Activated CD8-positive, alpha-beta T cell treated with anti-CD3 and anti-CD28 coated beads for 36 hours (primary cell): ENCODE measurements around the gene GUCY1B1. TPM values are rescaled to one million over a fixed set of nuclear protein-coding genes. Genes with fewer than 3 reads are reported as not detected.
"Not testable (repeated sequence)": the region's sequence is repeated elsewhere in the genome, so short reads cannot be mapped to it uniquely, and the experiment has no call there.

ENCODE experiments used
- ATAC-seq: fragments of 200-7000 bp; cut with Tn5 transposase; one replicate; pipeline ENCODE4 v1.10.0; 2021; ENCODE audit warnings: mild to moderate bottlenecking, moderate library complexity
- CTCF ChIA-PET: fragments of 350-600 bp; sonication (Branson Sonifier 250); formaldehyde crosslinking; loops from one replicate; lab custom pipeline; 2021; ENCODE audit warnings: antibody characterized with exemption; lab: Charles Lee
- POLR2A ChIA-PET: fragments of 350-600 bp; sonication (Branson Sonifier 250); formaldehyde crosslinking; loops from one replicate; lab custom pipeline; 2021; ENCODE audit warnings: antibody characterized with exemption; lab: Charles Lee
- DNase-seq: peaks from one replicate; pipeline ENCODE4 v3.0.0-alpha.2; 2020
- H3K27ac Mint-ChIP-seq: one replicate; pipeline ENCODE4 v1.8.0; 2021; ENCODE audit warnings: mild to moderate bottlenecking, mixed read lengths
- H3K27me3 Mint-ChIP-seq: one replicate; pipeline ENCODE4 v1.8.0; 2021; ENCODE audit warnings: mixed read lengths
- H3K36me3 Mint-ChIP-seq: one replicate; pipeline ENCODE4 v1.8.0; 2021; ENCODE audit warnings: low read depth, mixed read lengths
- H3K4me1 Mint-ChIP-seq: one replicate; pipeline ENCODE4 v1.8.0; 2021; ENCODE audit warnings: low read depth, mixed read lengths
- H3K4me3 Mint-ChIP-seq: one replicate; pipeline ENCODE4 v1.8.0; 2021; ENCODE audit warnings: mild to moderate bottlenecking, moderate library complexity, mixed read lengths
- H3K9me3 Mint-ChIP-seq: one replicate; pipeline ENCODE4 v1.8.0; 2021; ENCODE audit warnings: mixed read lengths
- CTCF ChIP-seq: fragments of 200-600 bp; IDR thresholded peaks from one replicate; pipeline ENCODE4 v1.8.0; 2022; ENCODE audit warnings: antibody characterized with exemption, mild to moderate bottlenecking
- intact Hi-C: fragments of 100-400 bp; cut with micrococcal nuclease; formaldehyde crosslinking; loops from one replicate; pipeline ENCODE4 v1.10.0; 2022
- total RNA-seq, 2 experiments: library from RNA; stranded (reverse); gene quantifications; one replicate each; pipeline ENCODE4 v1.2.3, GENCODE V29; 2021

GUCY1B1 gene
- total RNA-seq, 2 experiments from 2014 or later = 0.16 to 0.27 TPM

GRCh38 chr4:155795991-155796390, 37.2 kb downstream of the GUCY1B1 start:
- Mint-ChIP-seq H3K4me1 (peaks cover 7% of the 10 kb centered on the region), H3K27me3 (peaks cover 3% of the 10 kb centered on the region), H3K27ac (no peak overlapping the region), H3K9me3 (no peaks in the 10 kb centered on the region), H3K4me3 (no peak overlapping the region), H3K36me3 (no peaks in the 10 kb centered on the region)
- intact Hi-C loops = no loop called here
- peak; percentile 34 for TF ChIP-seq CTCF
- DNase-seq (no peak), ATAC-seq (no peak)
- ChIA-PET CTCF (interaction anchor here (1.5 kb wide), 1 partner anchor 9 kb away, joined by 3 read pairs; no protein-coding TSS in a partner anchor), POLR2A (no interaction called here)

GRCh38 chr4:155797581-155797980, 38.8 kb downstream of the GUCY1B1 start:
- POLR2A ChIA-PET, H3K27ac Mint-ChIP-seq, H3K4me3 Mint-ChIP-seq, intact Hi-C loops, ATAC-seq, H3K27me3 Mint-ChIP-seq, H3K9me3 Mint-ChIP-seq, H3K4me1 Mint-ChIP-seq, H3K36me3 Mint-ChIP-seq, DNase-seq: not testable (repeated sequence)
- CTCF ChIA-PET = interaction anchor here (0.9 to 1.2 kb wide), 2 partner anchors 10 to 13 kb away, joined by 3 to 8 read pairs; no protein-coding TSS in a partner anchor

- H3K27ac Mint-ChIP-seq = no peak overlapping the region
- H3K27me3 Mint-ChIP-seq = peaks cover 3% of the 10 kb centered on the region
- H3K36me3 Mint-ChIP-seq = no peaks in the 10 kb centered on the region
- POLR2A ChIA-PET = no interaction called here
- TF ChIP-seq CTCF = no peak
- ATAC-seq (no peak), DNase-seq (no peak)
- CTCF ChIA-PET = interaction anchor here (0.9 to 1.4 kb wide), 2 partner anchors 9 to 11 kb away, joined by 3 to 4 read pairs; no protein-coding TSS in a partner anchor
- H3K4me1 Mint-ChIP-seq = peaks cover 7% of the 10 kb centered on the region
- intact Hi-C loops = no loop called here
- H3K9me3 Mint-ChIP-seq = no peaks in the 10 kb centered on the region
- no peak overlapping the region for H3K4me3 Mint-ChIP-seq
Measured at GRCh38 chr4:155799116-155799793, 40.4 kb downstream of the GUCY1B1 start.

GRCh38 chr4:155799794-155800123, 40.9 kb downstream of the GUCY1B1 start:
- ATAC-seq = no peak

GRCh38 chr4:155800685-155801343, 42.0 kb downstream of the GUCY1B1 start:
- intact Hi-C loops = no loop called here
- DNase-seq (no peak), ATAC-seq (no peak)
- H3K27me3 Mint-ChIP-seq = peaks cover 3% of the 10 kb centered on the region
- POLR2A ChIA-PET = no interaction called here
- no peaks in the 10 kb centered on the region for H3K36me3 Mint-ChIP-seq
- peaks cover 8% of the 10 kb centered on the region for H3K4me1 Mint-ChIP-seq
- no peaks in the 10 kb centered on the region for H3K9me3 Mint-ChIP-seq
- CTCF ChIA-PET = interaction anchor here (1.0 to 2.9 kb wide), 5 partner anchors 8 to 155 kb away, joined by 4 to 13 read pairs (median 4); partner anchors contain the start of gene CTSO
- no peak overlapping the region for H3K27ac Mint-ChIP-seq
- TF ChIP-seq CTCF = no peak
- no peak overlapping the region for H3K4me3 Mint-ChIP-seq

More at GRCh38 chr4:155799794-155800123, 40.9 kb downstream of the GUCY1B1 start:
- Mint-ChIP-seq H3K4me3 (no peak overlapping the region), H3K27me3 (peaks cover 3% of the 10 kb centered on the region), H3K27ac (no peak overlapping the region), H3K4me1 (peaks cover 7% of the 10 kb centered on the region), H3K9me3 (no peaks in the 10 kb centered on the region), H3K36me3 (no peaks in the 10 kb centered on the region)
- no peak for TF ChIP-seq CTCF
- CTCF ChIA-PET = interaction anchor here (0.9 to 2.9 kb wide), 3 partner anchors 9 to 153 kb away, joined by 3 to 13 read pairs (median 4); partner anchors contain the start of gene CTSO
- intact Hi-C loops = no loop called here
- DNase-seq = no peak
- POLR2A ChIA-PET = no interaction called here
